ENCODE measurements around the gene CETN2.

- TF ChIP-seq EZH2 (IDR thresholded peaks at IDR 0.05; ENCODE audit: insufficient read depth, low read length), result no peak
- no peak for TF ChIP-seq CTCF (IDR thresholded peaks at IDR 0.05; ENCODE audit: insufficient read depth, low read depth, low read length)
These were observed 17.4 kb downstream of the CETN2 start for GRCh38 chrX:152813206-152813605.

Data from astrocyte (in vitro differentiated cells and primary cell).